ENCODE data around the gene PARD3B.

PARD3B gene

DNA sequence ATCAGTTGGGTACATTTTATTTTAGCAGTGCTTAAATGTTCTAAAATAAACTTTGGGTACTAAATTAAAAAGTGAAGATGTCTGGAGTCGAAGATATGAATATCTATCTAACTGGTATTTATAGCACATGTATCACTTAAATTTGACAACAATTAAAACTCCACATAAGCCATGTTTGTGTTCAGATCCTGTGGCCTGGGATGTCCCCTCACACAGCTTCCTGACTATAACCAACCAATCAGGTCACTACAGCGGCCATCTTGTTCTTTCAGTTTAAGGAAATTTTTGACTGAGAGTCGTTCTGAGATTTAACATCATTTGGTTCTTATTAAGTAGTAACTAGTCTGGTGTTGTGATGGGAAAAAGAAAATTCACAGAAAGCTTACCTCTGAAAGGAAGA lies 966.4 kb downstream of the PARD3B start:
- DNase-seq (ENCODE audit: low read depth), result no peak

DNA sequence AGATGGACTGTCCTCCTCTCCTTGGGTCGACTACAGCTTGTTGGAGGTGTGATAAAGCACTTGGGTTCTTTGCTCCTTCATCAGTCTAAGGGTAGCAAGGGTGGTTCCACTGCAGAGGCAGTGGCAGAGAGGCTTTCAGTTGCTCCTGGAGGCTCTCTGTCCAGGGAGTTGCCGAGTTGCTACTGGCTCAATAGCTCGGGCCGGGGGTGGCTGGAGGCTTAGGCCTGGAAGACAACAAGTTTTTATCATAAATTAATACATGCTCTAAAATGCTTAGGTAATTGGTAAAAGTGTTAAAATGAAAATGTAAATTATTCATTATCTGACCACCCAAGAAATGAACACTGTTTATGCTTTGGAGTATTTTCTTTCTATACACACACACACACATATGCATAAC lies 975.0 kb downstream of the PARD3B start:
- DNase-seq (ENCODE audit: low read depth), result no peak

DNA sequence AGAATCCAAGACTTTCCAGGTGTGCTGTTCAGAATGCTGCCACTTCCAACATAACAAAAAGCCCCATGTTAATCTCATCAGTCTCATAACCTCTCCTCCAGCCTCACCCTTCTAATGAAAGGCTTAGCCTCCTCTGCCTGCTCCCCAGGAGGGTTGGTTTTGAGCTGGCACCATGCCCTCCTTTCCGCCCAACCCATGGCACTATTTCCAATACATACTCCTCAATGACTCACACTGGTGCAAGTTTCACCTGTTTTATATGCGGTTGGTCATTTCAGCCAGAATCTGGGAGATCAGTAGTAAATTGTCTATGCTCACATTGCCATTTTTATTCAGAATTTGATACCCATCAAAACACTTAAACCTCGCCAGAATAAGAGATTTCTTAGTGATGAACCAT lies 979.4 kb downstream of the PARD3B start:
- no peak for DNase-seq (ENCODE audit: low read depth)

DNA sequence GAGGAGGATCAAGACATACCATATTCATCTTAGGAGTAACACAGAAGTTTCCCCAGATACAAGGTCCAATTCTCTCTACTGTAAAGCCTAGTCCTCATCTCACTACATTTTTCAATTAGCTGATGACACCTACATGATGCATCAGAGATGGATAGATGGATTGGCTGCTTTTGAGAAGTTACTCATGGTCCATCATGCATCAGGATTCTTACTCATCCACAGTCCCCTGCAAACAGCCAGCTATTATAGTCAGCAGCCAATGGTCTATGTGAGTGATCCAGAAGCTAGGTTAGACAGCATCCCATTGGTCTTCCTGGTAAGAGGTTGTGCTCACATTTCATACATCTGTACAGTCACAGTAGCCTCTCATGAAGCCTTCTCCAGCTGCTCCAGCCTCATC lies 982.5 kb downstream of the PARD3B start:
- DNase-seq (ENCODE audit: low read depth), result no peak

DNA sequence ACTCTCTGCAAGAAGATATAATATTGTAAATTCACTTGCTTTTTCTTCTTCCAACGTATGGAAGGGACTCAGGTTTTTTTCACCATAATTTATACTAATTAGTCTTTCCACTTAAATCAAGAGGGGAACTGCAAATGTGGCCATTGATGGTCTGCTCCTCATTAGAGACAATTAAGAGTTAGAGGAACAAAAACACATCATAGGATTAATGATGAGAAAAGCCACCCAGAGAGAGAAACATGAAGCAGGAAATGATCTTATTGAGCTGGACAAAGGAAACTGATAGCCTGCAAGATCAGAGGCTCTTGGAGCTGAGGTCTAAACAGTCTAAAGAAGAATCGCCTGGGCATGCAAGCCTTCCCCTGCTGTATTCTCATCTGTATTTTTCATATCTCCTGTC lies 985.8 kb downstream of the PARD3B start:
- DNase-seq (ENCODE audit: low read depth), result no peak

DNA sequence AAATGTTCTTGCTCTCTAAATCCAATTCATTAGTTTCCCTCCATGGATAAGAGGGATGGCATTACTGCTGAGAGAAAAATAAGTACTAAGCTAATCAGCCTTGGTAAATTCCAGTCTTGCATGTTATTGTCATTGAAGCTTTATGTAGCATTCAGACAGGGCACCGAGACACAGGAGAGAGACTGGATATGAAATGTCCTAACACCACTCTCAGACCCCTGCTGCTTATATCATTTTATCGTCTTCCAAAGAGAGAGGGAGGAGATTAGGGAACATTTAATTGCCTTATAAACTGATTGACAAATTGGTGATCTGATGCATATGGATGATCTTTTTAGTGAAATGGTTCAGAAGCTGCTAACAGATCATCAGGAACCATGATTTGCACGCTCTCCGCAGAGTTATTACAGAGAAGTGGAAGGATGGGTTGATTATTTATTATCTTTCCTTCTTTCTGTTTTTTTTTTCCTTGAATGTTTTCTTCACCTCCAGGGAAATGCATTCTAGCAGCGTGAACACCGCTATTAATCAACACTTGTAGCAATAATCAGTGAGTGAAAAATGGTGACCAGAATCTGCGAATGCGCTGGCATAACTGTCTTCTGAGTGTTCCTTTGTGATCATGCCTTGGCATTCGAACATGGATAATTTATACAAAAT lies 986.3 kb downstream of the PARD3B start:
- no peak for DNase-seq (ENCODE audit: low read depth)

DNA sequence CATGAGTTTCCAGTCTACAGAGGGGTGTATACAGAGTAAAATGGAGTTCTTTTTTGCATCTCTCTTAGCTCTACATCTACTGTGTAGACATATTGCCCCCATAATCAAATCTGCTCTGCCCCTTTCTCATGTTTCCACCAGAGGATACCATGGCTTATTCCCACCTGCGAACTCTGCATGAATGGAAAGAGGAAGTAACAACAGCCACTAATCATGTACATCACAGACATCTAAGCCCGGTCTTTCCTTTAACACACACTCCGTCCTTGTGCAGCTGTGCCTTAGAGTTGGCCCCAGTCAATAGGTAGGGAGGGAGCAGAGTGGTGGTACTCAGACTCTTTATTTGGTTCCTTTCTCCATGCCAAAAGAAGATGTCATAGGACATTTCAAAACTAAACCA lies 989.7 kb downstream of the PARD3B start:
- DNase-seq (ENCODE audit: low read depth), result no peak

DNA sequence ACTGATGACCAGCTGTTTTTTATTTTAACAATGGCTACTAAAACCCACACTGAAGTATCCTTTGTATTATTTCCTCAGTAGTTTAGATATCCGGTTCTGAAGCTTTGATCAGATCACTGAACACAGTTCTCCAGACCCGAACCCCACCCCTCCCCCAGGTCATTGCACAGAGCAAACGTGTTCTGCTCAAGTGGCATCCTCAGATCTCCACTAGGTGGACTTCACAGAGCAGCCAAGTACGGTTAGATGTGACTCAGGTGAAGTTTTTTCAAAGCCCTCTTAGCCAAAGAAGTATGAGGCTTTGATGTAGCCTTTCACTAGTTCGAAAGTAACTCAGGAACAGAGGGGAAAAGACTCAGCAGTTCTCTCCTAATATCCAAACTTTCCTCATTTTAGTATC lies 994.3 kb downstream of the PARD3B start:
- no peak for DNase-seq (ENCODE audit: low read depth)

DNA sequence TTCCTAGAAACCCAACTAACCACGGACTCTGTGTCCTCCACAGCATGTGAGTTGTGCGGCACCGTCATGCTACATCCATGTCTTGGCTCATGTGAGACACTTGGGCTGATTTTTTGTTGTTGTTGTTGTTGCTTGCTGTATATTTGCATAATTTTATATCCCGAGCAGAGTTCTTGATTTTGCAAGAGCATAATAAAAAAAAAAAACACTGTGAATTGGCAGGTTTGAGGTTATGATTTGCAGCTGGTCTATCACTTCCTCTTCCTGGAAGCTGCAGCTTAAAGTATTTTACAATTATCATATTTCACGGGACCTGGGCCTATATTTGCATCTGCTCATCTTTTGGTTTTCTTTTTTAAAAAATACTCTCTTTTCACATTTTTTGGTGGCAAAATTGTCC lies 994.8 kb downstream of the PARD3B start:
- DNase-seq (ENCODE audit: low read depth), result no peak

DNA sequence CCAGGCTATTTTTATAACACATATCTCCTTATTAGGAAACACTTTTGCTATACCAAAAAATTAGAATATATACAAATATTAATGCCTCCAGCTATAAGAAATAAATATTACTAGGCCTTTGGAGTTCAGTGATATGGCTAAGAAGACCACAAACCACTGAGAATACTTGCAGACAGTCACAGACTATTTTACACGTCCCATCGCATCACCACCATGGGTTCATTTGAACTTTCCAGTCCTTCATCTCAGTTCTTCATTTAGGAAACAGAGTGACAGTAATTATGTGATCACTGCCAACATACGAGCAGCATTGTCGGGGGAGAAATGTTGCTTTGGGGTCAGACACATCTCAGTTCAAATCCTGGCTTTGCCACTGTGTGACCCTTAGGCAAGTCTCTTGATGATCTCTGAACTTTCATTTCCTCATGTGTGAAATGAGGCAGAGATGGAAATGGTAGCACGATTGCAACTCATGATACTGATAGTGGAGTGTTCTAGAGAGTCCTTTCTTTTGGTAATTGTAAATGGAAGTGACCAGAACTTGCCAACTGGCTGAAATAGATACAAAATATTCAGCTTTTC lies 998.1 kb downstream of the PARD3B start:
- no peak for DNase-seq (ENCODE audit: low read depth)

DNA sequence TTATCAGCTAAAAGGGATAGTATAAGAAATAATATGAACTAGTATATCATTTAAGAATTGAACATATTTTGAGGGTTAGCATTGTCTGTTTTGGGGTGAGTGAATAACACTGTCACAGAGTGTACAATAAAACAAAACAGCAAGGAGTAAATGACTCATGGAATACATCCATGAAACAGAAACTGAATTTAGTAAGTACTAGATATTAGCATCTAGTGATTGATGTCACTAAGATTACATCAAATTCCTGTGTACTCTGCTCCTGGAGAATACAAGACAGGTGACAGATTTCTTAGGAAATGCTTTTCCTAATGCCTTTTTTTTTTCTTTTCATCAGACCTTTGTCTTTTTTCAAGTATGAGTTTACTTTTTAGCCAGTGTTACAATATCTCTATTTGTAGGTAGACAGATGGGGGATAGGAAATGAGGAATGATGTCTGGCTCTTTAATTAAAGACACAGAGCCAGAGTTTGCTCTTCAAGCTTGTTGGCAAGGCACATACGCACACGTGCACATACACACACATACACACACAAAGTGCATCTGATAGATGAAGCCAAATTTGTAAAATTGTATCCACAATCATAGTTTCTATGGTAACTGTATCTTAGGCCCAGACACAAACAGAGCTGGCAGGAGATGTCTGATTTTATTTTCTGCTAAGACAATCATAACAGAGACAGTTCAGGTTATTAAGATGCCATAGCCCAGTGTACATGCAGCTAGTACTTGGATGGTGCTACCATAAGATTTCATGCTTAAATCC lies 998.8 kb downstream of the PARD3B start:
- DNase-seq (ENCODE audit: low read depth), result no peak

DNA sequence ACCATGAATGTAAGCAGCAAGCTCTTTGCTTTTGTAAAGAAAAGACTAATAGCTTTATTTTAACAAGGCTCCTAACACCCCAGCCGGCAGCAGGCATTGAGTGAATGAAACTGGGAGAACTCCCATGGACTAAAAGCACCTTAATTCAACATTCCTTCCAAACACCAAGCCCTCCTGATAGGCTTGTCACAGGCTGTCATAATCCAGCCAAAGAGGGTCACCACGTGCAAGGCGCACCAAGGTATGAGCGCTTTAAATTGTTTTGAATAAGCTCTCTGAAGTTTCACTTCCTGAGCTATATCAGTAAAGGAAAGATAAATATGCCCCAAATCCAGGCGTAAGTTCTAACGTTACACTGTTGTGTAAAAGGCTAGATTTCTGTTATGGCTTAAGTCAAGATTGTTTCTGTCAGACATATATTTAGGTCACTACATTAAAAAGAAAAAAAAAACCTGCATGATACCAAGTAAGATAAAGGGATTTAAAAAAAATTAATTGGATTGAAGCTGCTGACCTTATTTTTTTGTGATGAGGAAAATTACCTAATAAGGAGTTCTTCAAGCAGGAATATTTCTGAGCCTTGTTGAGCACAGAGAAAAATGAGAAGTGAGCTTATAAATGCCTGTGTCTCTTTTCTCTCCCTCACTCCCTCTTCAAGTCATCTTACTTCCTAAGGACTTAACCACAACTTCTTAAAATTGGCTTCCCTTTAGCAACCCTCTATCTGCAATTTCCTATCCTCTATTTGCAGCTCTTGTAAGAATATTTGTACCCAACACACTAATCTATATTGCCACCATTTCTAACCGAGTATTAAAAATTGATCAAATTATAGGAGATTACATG lies 1000.9 kb downstream of the PARD3B start:
- no peak for DNase-seq (ENCODE audit: low read depth)

DNA sequence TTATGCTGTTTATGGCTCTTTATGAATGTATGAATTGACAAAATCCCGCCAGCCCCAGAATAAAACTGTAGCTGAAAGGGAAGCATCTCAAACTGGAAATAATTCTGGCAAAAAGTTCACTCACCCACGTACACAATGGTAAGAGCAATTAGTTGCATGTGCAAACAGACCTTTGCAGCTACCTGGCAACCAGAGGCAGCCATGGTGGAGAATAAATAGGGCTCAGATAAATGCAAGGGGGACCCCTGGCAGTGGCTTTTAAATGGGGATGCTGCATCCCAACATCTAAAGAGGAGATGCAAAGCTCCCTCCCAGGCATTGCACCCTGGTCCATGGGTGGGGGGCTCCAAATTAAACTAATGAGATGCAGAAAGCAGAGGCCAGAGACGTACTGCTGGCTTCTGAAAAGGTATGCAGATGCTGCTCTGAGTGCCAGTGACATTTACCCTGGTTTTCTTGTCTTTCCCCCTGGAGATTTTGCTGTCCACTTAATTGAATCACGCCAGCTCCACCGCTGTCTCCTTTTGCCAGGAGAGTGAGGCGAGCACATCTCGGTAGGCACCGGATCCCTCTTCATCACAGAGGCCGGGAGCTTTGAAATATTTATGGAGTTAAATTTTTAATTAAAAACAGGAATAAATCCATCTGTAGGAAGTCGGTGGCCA lies 1010.4 kb downstream of the PARD3B start:
- DNase-seq (ENCODE audit: low read depth), result no peak

DNA sequence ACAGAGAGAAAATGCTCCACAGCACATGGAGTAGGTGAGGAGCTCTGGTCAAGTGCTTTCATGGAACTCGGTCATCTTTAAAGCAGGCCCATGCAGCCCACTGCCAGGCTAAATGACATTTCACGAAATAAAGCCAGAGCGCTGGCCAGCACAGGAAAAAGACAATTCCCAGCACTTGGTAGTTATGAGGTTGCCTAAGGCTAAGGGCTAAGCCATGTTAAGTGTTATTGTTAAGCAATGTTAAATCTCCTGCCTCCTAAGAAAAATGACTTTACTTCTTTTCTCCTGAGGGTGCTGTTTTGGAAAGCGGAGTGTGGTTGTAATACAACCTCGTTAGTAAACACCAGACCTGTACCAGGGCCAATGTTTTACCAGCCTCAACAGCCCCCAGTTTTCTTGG lies 1011.1 kb downstream of the PARD3B start:
- no peak for DNase-seq (ENCODE audit: low read depth)

DNA sequence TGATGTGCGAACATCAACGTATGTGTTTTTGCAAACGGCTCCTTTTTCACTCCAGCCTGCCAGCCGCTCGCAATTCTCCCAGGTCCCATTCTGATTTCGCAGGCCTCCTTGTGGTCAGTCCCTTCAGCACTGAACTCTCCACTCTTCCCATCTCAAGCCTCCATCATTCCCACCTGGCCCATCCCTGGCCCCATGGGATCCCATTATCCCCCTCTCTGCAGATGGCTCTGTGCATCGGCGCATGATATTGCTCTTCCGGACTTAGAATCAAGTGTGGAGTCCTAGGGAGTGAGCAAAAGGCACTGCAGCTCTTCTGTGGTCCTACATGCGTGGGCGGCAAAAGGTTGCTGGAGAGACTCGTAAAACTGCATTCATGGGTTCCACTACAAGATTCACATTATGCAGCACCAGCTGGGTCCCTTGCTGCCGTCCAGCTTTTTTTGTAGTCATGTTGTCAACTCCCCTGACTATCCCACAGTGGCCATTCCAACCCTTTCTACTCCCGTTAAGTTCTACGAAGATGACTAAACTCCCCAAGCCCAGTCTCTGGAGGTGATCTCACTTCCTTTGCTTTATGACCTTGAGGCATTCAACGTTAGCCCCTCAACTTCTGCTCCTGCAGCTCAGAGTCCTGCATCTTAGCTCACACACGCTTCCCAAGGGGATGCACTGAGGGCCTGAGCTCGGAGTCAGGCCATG lies 1011.7 kb downstream of the PARD3B start:
- DNase-seq (ENCODE audit: low read depth), result no peak

DNA sequence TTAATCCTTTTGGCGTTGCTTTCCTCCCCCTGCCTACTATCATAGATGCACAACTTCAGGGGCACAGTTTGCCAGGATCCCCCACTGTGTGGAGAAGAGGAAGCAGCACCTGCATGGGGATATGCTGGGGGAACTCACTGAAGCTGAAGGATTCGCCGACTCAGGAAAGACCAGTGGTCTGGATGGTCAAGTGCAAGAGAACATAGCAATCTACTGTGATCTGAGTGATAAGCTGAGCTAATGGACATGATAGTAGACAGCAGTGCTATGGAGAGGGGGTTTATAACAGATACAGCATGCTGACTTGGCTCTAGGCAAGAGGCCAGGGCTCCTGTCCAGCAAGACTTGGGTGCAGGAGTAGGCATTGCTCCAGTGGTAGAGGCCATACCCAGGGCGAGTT lies 1012.6 kb downstream of the PARD3B start:
- DNase-seq (ENCODE audit: low read depth), result no peak

DNA sequence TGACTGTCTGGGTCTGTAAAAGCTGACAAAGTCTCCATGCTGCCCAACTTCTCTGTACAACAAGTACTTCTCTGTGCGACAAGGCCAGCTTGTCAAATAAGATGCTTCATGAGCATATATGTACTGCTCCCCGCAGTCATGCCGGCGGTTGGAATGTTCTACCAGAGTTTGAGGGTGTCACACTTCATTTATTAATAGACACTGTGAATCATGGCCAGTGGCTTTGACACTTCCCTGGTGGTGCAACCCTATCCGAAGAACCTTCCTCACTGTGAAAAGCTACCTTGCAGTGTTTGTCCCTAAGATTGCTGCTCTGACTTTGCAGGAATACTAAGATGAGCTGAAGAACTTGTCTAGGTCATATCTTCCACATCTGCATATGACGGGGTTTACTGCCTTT lies 1016.2 kb downstream of the PARD3B start:
- no peak for DNase-seq (ENCODE audit: low read depth)

DNA sequence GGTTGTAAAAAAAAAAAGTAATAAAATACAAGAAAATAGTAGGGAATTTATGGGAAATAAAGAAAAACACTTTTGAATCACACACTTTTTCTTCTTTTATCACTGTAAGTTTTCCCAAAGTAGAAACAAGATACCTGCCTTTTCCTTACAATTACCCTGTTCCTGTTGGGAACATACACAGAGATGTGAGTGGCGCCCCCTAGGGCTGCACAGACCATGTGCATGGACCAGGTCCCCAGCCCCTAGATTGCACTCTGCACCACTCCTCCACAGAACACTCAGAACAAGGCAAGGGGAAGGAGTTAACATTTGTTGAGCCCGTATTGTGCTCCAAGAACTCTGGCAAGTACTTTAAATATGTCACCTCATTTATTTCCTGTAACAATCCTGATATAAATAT lies 1018.4 kb downstream of the PARD3B start:
- no peak for DNase-seq (ENCODE audit: low read depth)

DNA sequence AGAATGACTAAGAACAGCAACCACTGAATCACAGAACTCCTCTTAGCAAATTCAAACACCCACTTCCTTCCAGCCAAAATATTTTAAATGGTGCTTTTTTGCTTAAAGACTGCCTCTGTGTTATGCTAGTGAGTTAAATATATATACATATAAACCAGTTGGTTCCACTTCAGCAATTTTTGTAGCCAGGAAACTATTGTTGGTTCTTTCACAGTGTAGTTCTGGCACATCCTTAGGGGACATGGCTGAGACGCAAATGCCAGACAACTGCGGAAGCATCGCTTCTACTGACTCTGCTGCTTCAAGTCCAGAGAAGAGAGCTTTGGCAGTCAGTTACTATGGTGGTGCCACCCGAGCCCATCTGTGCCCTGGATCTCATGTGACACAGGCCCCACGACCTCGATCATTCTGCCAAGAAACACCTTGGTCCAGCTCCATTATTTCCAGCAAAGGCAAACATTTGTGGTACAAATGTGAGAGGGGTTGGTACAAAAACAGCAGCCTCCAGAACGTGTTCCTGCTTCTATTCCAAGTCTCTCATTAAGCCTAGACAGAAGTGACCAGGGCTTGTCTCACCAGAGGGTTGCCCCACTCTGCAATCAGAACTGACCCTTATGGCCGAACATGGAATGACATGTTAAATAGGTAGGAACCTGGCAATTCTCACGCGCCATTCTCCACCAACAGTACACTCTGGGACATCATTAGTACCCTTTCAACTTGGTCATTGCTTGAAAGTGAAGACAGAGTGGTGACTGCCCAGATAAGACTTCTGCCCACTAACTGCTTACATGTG lies 1019.3 kb downstream of the PARD3B start:
- DNase-seq (ENCODE audit: low read depth), result no peak

DNA sequence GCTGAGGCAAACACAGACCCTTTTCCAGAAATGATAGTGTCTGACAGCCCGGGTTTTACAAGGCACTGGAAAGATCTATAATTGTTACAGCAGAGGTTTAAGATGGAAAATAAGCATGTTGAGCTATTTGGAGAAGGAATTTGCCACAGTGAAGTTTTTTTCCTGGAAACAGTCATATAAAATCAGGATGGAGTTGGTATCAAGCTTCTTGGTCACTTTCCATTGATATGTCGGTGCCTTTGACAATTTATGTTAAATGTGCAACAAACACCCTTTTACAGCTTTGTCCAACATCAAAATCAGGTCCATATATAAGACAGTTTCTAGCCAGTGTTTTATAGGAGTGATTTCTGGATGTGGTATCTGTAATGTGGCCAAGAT lies 1019.9 kb downstream of the PARD3B start:
- DNase-seq (ENCODE audit: low read depth), result no peak
